ENCODE data around the gene EML4. TPM values are rescaled to one million over a fixed set of nuclear protein-coding genes. Genes with fewer than 3 reads are reported as not detected.
"Not testable (repeated sequence)": the region's sequence is repeated elsewhere in the genome, so short reads cannot be mapped to it uniquely, and the experiment has no call there.

EML4 gene
- total RNA-seq, 2 donors from 2014 or later = 4.4 to 9.3 TPM

GRCh38 chr2:42172566-42172965, 3.4 kb downstream of the EML4 start:
- Histone ChIP-seq H3K27me3 (no peaks in the 10 kb centered on the region), H3K4me1 (peaks cover 0 to 21% of the 10 kb centered on the region in 2 donors), H3K4me3 (no peak overlapping the region), H3K27ac (no peak overlapping the region), H3K9me3 (no peaks in the 10 kb centered on the region), H3K36me3 (no peaks in the 10 kb centered on the region)
- DNase-seq (ENCODE audit: low spot score) = no peak
- no peak for TF ChIP-seq CTCF (IDR thresholded peaks at IDR 0.05)

GRCh38 chr2:42173467-42173866, 4.3 kb downstream of the EML4 start:
- not testable (repeated sequence) for H3K27me3 ChIP-seq; DNase-seq (ENCODE audit: low spot score); H3K9me3 ChIP-seq; H3K36me3 ChIP-seq; H3K4me3 ChIP-seq; H3K27ac ChIP-seq
- H3K4me1 ChIP-seq = peaks cover 0 to 21% of the 10 kb centered on the region in 2 donors

GRCh38 chr2:42176992-42177738, 8.0 kb downstream of the EML4 start:
- Histone ChIP-seq H3K4me3 (no peak overlapping the region), H3K27me3 (no peaks in the 10 kb centered on the region), H3K4me1 (no peaks in the 10 kb centered on the region), H3K9me3 (no peaks in the 10 kb centered on the region), H3K36me3 (no peaks in the 10 kb centered on the region), H3K27ac (no peak overlapping the region)
- no peak for DNase-seq (ENCODE audit: low spot score)
- TF ChIP-seq CTCF (IDR thresholded peaks at IDR 0.05) = no peak

- Histone ChIP-seq H3K9me3 (no peaks in the 10 kb centered on the region), H3K4me3 (no peak overlapping the region), H3K27me3 (no peaks in the 10 kb centered on the region), H3K27ac (no peak overlapping the region), H3K4me1 (no peaks in the 10 kb centered on the region), H3K36me3 (no peaks in the 10 kb centered on the region)
- DNase-seq (ENCODE audit: low spot score) = no peak
- no peak for TF ChIP-seq CTCF (IDR thresholded peaks at IDR 0.05)
Measured at GRCh38 chr2:42178335-42178734, 9.2 kb downstream of the EML4 start.

GRCh38 chr2:42180300-42180699, 11.1 kb downstream of the EML4 start:
- TF ChIP-seq CTCF (IDR thresholded peaks at IDR 0.05) = no peak
- no peaks in the 10 kb centered on the region for H3K36me3 ChIP-seq
- H3K4me1 ChIP-seq = peaks cover 0 to 2% of the 10 kb centered on the region in 2 donors
- H3K27ac ChIP-seq = no peak overlapping the region
- no peak overlapping the region for H3K4me3 ChIP-seq
- H3K9me3 ChIP-seq = no peaks in the 10 kb centered on the region
- H3K27me3 ChIP-seq = no peaks in the 10 kb centered on the region
- DNase-seq (ENCODE audit: low spot score) = no peak

- Histone ChIP-seq H3K27me3 (no peaks in the 10 kb centered on the region), H3K9me3 (no peaks in the 10 kb centered on the region), H3K36me3 (no peaks in the 10 kb centered on the region), H3K27ac (no peak overlapping the region), H3K4me3 (no peak overlapping the region), H3K4me1 (peaks cover 0 to 19% of the 10 kb centered on the region in 2 donors)
- no peak for TF ChIP-seq CTCF (IDR thresholded peaks at IDR 0.05)
- no peak for DNase-seq (ENCODE audit: low spot score)
Measured at GRCh38 chr2:42182654-42183308, 13.6 kb downstream of the EML4 start.
